Measurements from ENCODE around the gene LTBP3.

DNA sequence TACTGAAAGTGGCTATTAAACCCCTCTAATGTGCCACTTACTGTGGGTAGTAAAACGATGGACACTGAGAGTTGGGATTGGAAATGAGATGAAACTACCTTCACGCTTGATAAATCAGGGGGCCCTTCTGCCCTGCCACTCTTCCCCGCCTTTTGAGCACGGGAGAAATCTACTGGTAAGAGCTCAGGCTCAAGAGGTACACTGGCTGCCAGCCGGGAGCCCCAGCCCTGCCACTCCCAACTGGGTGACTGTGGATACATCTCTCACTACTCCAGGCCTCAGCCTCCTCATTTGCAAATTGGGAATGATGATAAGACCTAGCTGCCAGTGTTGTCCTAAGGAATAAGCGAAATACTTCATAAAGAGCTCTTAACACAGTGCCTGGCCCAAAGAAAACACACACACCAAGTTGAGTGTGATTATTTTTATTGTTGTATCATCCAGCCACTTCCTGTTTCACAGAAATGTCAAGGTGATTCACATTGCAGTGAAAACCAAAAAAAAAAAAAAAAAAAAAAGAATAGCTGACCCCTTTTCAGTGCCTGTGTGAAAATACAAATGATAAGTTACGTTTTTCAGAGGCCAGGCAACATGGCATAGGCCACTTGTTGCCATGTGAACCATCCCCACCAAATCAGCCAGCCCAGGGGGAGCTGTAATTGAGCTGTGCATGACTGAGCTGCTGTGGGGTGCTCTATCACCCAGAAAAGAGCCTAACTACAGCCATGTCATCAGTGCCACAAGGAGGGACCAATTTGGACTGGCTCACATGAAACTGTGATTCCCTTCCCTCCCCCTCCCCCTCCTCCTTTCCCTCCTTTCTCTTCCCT, 7.7 kb upstream of the LTBP3 start:
- TF ChIP-seq, protein P1, sequence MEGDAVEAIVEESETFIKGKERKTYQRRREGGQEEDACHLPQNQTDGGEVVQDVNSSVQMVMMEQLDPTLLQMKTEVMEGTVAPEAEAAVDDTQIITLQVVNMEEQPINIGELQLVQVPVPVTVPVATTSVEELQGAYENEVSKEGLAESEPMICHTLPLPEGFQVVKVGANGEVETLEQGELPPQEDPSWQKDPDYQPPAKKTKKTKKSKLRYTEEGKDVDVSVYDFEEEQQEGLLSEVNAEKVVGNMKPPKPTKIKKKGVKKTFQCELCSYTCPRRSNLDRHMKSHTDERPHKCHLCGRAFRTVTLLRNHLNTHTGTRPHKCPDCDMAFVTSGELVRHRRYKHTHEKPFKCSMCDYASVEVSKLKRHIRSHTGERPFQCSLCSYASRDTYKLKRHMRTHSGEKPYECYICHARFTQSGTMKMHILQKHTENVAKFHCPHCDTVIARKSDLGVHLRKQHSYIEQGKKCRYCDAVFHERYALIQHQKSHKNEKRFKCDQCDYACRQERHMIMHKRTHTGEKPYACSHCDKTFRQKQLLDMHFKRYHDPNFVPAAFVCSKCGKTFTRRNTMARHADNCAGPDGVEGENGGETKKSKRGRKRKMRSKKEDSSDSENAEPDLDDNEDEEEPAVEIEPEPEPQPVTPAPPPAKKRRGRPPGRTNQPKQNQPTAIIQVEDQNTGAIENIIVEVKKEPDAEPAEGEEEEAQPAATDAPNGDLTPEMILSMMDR (conservative IDR thresholded peaks at IDR 0.05; ENCODE audit: low read depth, low read length) = no peak
- TF ChIP-seq EZH2 (IDR thresholded peaks at IDR 0.05; ENCODE audit: borderline replicate concordance, low read depth, low read length, poor library complexity, severe bottlenecking) = no peak
